CD4-positive, alpha-beta T cell treated with Interleukin-21 for 1 hour (primary cell): ENCODE data around the gene E2F6.
"Not testable (repeated sequence)": the region's sequence is repeated elsewhere in the genome, so short reads cannot be mapped to it uniquely, and the experiment has no call there.

Source experiments
- DNase-seq: peaks from one replicate; pipeline ENCODE4 v3.0.0-alpha.2; 2020

The E2F6 gene

GRCh38 chr2:11410101-11410500 is 55.9 kb downstream of the E2F6 start:
- DNase-seq = no peak

GRCh38 chr2:11409572-11409959 is 56.4 kb downstream of the E2F6 start:
- DNase-seq = no peak

- no peak for DNase-seq
Measured at GRCh38 chr2:11408959-11409571, 56.9 kb downstream of the E2F6 start.

- no peak for DNase-seq
Measured at GRCh38 chr2:11407413-11407812, 58.5 kb downstream of the E2F6 start.

GRCh38 chr2:11406958-11407381 is 59.0 kb downstream of the E2F6 start:
- no peak for DNase-seq

GRCh38 chr2:11406267-11406957 is 59.5 kb downstream of the E2F6 start:
- DNase-seq = no peak

GRCh38 chr2:11405599-11406266 is 60.2 kb downstream of the E2F6 start:
- no peak for DNase-seq

GRCh38 chr2:11405074-11405406 is 60.9 kb downstream of the E2F6 start:
- not testable (repeated sequence) for DNase-seq

- DNase-seq = no peak
Measured at GRCh38 chr2:11404376-11405073, 61.4 kb downstream of the E2F6 start.

GRCh38 chr2:11402436-11402835 is 63.5 kb downstream of the E2F6 start:
- DNase-seq = no peak

- no peak for DNase-seq
Measured at GRCh38 chr2:11399438-11399762, 66.6 kb downstream of the E2F6 start.

GRCh38 chr2:11398750-11399437 is 67.1 kb downstream of the E2F6 start:
- DNase-seq = no peak

- no peak for DNase-seq
Measured at GRCh38 chr2:11397513-11397912, 68.4 kb downstream of the E2F6 start.

GRCh38 chr2:11396467-11397445 is 69.2 kb downstream of the E2F6 start:
- DNase-seq = no peak

GRCh38 chr2:11396021-11396420 is 69.9 kb downstream of the E2F6 start:
- DNase-seq = no peak

GRCh38 chr2:11395389-11395788 is 70.6 kb downstream of the E2F6 start:
- DNase-seq = no peak
